ENCODE data around the gene RNF26. TPM values are rescaled to one million over a fixed set of nuclear protein-coding genes. Genes with fewer than 3 reads are reported as not detected.

The RNF26 gene
- total and polyA plus RNA-seq, 2 of the 13 experiments (the other 11 are each of a cell fraction or from before 2014, with no cell fraction given): 11.9 to 26.3 TPM

GRCh38 chr11:119352857-119353260 lies 18.5 kb downstream of the RNF26 start (continued):
- TF ChIP-seq, protein P1, sequence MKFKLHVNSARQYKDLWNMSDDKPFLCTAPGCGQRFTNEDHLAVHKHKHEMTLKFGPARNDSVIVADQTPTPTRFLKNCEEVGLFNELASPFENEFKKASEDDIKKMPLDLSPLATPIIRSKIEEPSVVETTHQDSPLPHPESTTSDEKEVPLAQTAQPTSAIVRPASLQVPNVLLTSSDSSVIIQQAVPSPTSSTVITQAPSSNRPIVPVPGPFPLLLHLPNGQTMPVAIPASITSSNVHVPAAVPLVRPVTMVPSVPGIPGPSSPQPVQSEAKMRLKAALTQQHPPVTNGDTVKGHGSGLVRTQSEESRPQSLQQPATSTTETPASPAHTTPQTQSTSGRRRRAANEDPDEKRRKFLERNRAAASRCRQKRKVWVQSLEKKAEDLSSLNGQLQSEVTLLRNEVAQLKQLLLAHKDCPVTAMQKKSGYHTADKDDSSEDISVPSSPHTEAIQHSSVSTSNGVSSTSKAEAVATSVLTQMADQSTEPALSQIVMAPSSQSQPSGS (CRISPR knock-in tag; IDR thresholded peaks at IDR 0.05): no peak
- TF ChIP-seq ZNF280D (CRISPR knock-in tag; IDR thresholded peaks at IDR 0.05): no peak
- TF ChIP-seq HCFC1 (IDR thresholded peaks at IDR 0.05; ENCODE audit: low read depth, low read length): no peak
- 0 out of 2 replicates have a peak, but pooled peaks have one; percentile 38 for TF ChIP-seq RCOR2 (CRISPR knock-in tag; IDR thresholded peaks at IDR 0.05)
- TF ChIP-seq, protein P2, sequence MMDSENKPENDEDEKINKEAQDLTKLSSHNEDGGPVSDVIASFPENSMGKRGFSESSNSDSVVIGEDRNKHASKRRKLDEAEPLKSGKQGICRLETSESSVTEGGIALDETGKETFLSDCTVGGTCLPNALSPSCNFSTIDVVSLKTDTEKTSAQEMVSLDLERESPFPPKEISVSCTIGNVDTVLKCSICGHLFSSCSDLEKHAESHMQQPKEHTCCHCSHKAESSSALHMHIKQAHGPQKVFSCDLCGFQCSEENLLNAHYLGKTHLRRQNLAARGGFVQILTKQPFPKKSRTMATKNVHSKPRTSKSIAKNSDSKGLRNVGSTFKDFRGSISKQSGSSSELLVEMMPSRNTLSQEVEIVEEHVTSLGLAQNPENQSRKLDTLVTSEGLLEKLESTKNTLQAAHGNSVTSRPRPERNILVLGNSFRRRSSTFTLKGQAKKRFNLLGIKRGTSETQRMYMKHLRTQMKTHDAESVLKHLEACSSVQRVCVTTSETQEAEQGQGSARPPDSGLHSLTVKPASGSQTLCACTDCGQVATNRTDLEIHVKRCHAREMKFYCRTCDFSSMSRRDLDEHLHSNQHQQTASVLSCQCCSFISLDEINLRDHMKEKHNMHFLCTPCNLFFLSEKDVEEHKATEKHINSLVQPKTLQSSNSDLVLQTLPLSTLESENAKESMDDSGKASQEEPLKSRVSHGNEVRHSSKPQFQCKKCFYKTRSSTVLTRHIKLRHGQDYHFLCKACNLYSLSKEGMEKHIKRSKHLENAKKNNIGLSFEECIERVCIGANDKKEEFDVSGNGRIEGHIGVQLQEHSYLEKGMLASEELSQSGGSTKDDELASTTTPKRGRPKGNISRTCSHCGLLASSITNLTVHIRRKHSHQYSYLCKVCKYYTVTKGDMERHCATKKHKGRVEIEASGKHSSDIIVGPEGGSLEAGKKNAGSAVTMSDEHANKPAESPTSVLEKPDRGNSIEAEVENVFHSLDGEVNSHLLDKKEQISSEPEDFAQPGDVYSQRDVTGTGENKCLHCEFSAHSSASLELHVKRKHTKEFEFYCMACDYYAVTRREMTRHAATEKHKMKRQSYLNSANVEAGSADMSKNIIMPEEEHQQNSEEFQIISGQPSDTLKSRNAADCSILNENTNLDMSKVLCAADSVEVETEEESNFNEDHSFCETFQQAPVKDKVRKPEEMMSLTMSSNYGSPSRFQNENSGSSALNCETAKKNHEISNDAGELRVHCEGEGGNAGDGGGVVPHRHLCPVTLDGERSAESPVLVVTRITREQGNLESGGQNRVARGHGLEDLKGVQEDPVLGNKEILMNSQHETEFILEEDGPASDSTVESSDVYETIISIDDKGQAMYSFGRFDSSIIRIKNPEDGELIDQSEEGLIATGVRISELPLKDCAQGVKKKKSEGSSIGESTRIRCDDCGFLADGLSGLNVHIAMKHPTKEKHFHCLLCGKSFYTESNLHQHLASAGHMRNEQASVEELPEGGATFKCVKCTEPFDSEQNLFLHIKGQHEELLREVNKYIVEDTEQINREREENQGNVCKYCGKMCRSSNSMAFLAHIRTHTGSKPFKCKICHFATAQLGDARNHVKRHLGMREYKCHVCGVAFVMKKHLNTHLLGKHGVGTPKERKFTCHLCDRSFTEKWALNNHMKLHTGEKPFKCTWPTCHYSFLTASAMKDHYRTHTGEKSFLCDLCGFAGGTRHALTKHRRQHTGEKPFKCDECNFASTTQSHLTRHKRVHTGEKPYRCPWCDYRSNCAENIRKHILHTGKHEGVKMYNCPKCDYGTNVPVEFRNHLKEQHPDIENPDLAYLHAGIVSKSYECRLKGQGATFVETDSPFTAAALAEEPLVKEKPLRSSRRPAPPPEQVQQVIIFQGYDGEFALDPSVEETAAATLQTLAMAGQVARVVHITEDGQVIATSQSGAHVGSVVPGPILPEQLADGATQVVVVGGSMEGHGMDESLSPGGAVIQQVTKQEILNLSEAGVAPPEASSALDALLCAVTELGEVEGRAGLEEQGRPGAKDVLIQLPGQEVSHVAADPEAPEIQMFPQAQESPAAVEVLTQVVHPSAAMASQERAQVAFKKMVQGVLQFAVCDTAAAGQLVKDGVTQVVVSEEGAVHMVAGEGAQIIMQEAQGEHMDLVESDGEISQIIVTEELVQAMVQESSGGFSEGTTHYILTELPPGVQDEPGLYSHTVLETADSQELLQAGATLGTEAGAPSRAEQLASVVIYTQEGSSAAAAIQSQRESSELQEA (CRISPR knock-in tag; IDR thresholded peaks at IDR 0.05; ENCODE audit: not compliant biosample characterization): no peak
- TF ChIP-seq KMT2A (CRISPR knock-in tag; IDR thresholded peaks at IDR 0.05): no peak
- TF ChIP-seq ZNF780A (CRISPR knock-in tag; IDR thresholded peaks at IDR 0.05): no peak
- no peak for TF ChIP-seq TERF1 (CRISPR knock-in tag; IDR thresholded peaks at IDR 0.05)
- no peak for TF ChIP-seq MAF1 (CRISPR knock-in tag; IDR thresholded peaks at IDR 0.05; ENCODE audit: borderline replicate concordance)
- no peak for TF ChIP-seq IKZF4 (CRISPR knock-in tag; IDR thresholded peaks at IDR 0.05; ENCODE audit: borderline replicate concordance, low read depth, not compliant biosample characterization)
- peak; percentile 85 for TF ChIP-seq HDAC2 (CRISPR knock-in tag; IDR thresholded peaks at IDR 0.05)
- TF ChIP-seq NPAS2 (CRISPR knock-in tag; IDR thresholded peaks at IDR 0.05; ENCODE audit: borderline replicate concordance): no peak
- TF ChIP-seq SMYD3 (CRISPR knock-in tag; IDR thresholded peaks at IDR 0.05): no peak
- TF ChIP-seq NFYB (CRISPR knock-in tag; IDR thresholded peaks at IDR 0.05): no peak
- TF ChIP-seq ETV5 (CRISPR knock-in tag; IDR thresholded peaks at IDR 0.05; ENCODE audit: borderline replicate concordance): no peak
- TF ChIP-seq ZNF605 (CRISPR knock-in tag; IDR thresholded peaks at IDR 0.05): no peak
- TF ChIP-seq FOSL1 (CRISPR knock-in tag; IDR thresholded peaks at IDR 0.05; ENCODE audit: borderline replicate concordance): no peak
